Hepatocyte (in vitro differentiated cells): ENCODE measurements around the gene MPP4. TPM values are rescaled to one million over a fixed set of nuclear protein-coding genes. Genes with fewer than 3 reads are reported as not detected.

ENCODE experiments used
- DNase-seq: peaks from one replicate; pipeline ENCODE4 v3.0.0-alpha.2; 2016; ENCODE audit warnings: low spot score
- H2AFZ ChIP-seq: fragments of 200-600 bp; sonication (generic); 2 replicates; pipeline ENCODE4 v1.6.0; 2016; ENCODE audit warnings: antibody characterized with exemption, mild to moderate bottlenecking
- H3K27ac ChIP-seq: fragments of 200-600 bp; sonication (generic); 2 replicates; pipeline ENCODE4 v1.5.1; 2016; ENCODE audit warnings: mild to moderate bottlenecking
- H3K27me3 ChIP-seq: fragments of 200-600 bp; sonication (generic); 2 replicates; pipeline ENCODE4 v1.6.1; 2016
- H3K36me3 ChIP-seq: fragments of 200-600 bp; sonication (generic); replicated peaks from 2 replicates; pipeline ENCODE4 v1.5.1; 2016; ENCODE audit warnings: low read depth; ENCODE audit not compliant: insufficient read depth
- H3K4me1 ChIP-seq: fragments of 200-600 bp; sonication (generic); 2 replicates; pipeline ENCODE4 v1.5.1; 2016; ENCODE audit warnings: mild to moderate bottlenecking, moderate library complexity; ENCODE audit not compliant: insufficient read depth
- H3K4me2 ChIP-seq: fragments of 200-600 bp; sonication (generic); 2 replicates; pipeline ENCODE4 v1.6.0; 2016
- H3K4me3 ChIP-seq: fragments of 200-600 bp; sonication (generic); 2 replicates; pipeline ENCODE4 v1.5.1; 2016; ENCODE audit warnings: mild to moderate bottlenecking
- H3K79me2 ChIP-seq: fragments of 200-600 bp; sonication (generic); 2 replicates; pipeline ENCODE4 v1.6.0; 2017; ENCODE audit warnings: mild to moderate bottlenecking
- H3K9me2 ChIP-seq: fragments of 200-600 bp; sonication (generic); replicated peaks from 2 replicates; pipeline ENCODE4 v1.6.0; 2017; ENCODE audit warnings: mild to moderate bottlenecking; ENCODE audit not compliant: insufficient read depth
- H3K9me3 ChIP-seq: fragments of 200-600 bp; sonication (generic); 2 replicates; pipeline ENCODE4 v1.5.1; 2016; ENCODE audit warnings: low read depth, mild to moderate bottlenecking
- H4K20me1 ChIP-seq: fragments of 200-600 bp; sonication (generic); 2 replicates; pipeline ENCODE4 v1.6.0; 2016; ENCODE audit warnings: mild to moderate bottlenecking; ENCODE audit not compliant: insufficient read depth, poor library complexity, severe bottlenecking
- CTCF ChIP-seq: fragments of 200-600 bp; sonication (generic); IDR thresholded peaks from 2 replicates; pipeline ENCODE4 v1.5.1; 2016; ENCODE audit warnings: antibody characterized with exemption, mild to moderate bottlenecking; ENCODE audit not compliant: poor library complexity
- EZH2 ChIP-seq: fragments of 200-600 bp; sonication (generic); IDR thresholded peaks from 2 replicates; pipeline ENCODE4 v1.6.1; 2016; ENCODE audit warnings: antibody characterized with exemption, mild to moderate bottlenecking, borderline replicate concordance
- EZH2phosphoT487 ChIP-seq: fragments of 200-600 bp; sonication (generic); IDR thresholded peaks from one replicate; pipeline ENCODE4 v1.6.1; 2018; ENCODE audit warnings: antibody characterized with exemption, mild to moderate bottlenecking, low read depth, moderate library complexity; ENCODE audit not compliant: unreplicated experiment, severe bottlenecking
- WGBS: methylation state at CpG from one replicate; pipeline ENCODE4 v1.1.6; 2016; ENCODE audit warnings: low lambda C conversion rate; ENCODE audit errors: missing lambda C conversion rate; 5-methylcytosine and 5-hydroxymethylcytosine counted together
- polyA plus RNA-seq: library from polyadenylated mRNA; unstranded; fragments of >200 nt; fragmentation: Nextera tagmentation; extraction: Ambion mirVana; gene quantifications from 2 replicates; pipeline ENCODE4 v1.2.1, GENCODE V29; 2016
- total RNA-seq: library from RNA; depleted of rRNA; stranded (reverse); fragments of >200 nt; gene quantifications from 2 replicates; pipeline ENCODE4 v1.2.3, GENCODE V29; 2014

The MPP4 gene
- total and polyA plus RNA-seq, 2 experiments from 2014 or later: 0.19 to 0.77 TPM

DNA sequence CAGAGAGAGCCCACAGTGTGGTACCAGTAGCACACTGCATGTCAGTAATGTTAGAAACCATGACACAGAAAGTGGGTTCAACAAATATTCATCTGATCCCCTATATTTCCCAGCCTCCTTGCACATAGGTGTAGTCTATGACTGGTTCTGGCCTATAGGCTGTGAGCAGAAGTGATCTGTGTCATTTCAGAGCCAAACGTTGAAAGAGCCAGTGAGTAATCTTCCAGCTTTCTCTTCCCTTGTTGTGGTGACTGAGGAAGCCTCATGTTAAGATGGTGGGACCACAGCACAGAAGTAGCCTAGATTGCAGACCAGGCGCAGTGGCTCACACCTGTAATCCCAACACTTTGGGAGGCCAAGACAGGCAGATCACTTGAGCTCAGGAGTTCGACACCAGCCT lies 59.2 kb downstream of the MPP4 start:
- Histone ChIP-seq H4K20me1 (no peaks in the 10 kb centered on the region), H3K9me3 (no peaks in the 10 kb centered on the region), H3K27ac (no peak overlapping the region), H3K27me3 (no peaks in the 10 kb centered on the region), H2AFZ (no peak overlapping the region), H3K9me2 (no peaks in the 10 kb centered on the region), H3K36me3 (peaks cover 4% of the 10 kb centered on the region), H3K4me3 (no peak overlapping the region), H3K79me2 (peaks cover 8% of the 10 kb centered on the region), H3K4me2 (no peak overlapping the region), H3K4me1 (peaks cover 5% of the 10 kb centered on the region)
- TF ChIP-seq EZH2phosphoT487: no peak
- no peak for DNase-seq
- 81% methylated on average over 3 of the region's 3 CpGs for WGBS

GRCh38 chr2:201638326-201638725 lies 60.1 kb downstream of the MPP4 start:
- Histone ChIP-seq H3K4me2 (no peak overlapping the region), H3K36me3 (peaks cover 4% of the 10 kb centered on the region), H3K9me3 (no peaks in the 10 kb centered on the region), H2AFZ (no peak overlapping the region), H4K20me1 (no peaks in the 10 kb centered on the region), H3K79me2 (peaks cover 8% of the 10 kb centered on the region), H3K4me3 (no peak overlapping the region), H3K9me2 (no peaks in the 10 kb centered on the region), H3K27ac (peak overlapping the region; percentile 26), H3K27me3 (no peaks in the 10 kb centered on the region), H3K4me1 (no peaks in the 10 kb centered on the region)
- 73% methylated on average over 4 of the region's 4 CpGs for WGBS
- DNase-seq: no peak
- no peak for TF ChIP-seq EZH2phosphoT487
- TF ChIP-seq EZH2: no peak
- TF ChIP-seq CTCF: no peak

DNA sequence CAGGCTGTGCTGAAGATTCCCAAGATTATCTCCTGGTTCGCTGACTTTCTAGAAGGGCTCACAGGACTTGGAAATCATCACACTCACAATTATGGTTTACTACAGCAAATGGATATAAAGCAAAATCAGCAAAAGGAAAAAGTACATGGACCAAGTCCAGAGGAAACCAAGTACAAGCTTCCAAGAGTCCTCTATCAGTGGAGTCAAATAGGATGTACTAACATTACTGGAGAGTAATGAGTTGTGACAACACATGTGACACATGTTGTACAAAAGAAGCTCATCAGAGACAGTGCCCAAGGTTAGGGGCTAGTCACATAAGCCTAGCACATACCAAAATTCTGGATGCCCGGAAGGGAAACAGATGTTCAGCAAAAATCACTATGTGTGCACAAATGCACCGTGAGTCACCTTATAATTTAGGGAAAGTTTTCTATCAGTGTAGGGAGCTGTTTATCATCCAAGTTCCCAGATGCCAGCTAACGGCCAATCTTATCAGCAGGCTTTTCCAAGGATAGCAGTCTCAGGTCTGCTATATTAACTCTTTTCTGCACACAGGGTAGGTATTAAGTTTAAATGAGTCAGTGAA lies 64.7 kb downstream of the MPP4 start:
- 58% methylated on average over 4 of the region's 4 CpGs for WGBS
- TF ChIP-seq CTCF: no peak
- TF ChIP-seq EZH2phosphoT487: no peak
- TF ChIP-seq EZH2: no peak

DNA sequence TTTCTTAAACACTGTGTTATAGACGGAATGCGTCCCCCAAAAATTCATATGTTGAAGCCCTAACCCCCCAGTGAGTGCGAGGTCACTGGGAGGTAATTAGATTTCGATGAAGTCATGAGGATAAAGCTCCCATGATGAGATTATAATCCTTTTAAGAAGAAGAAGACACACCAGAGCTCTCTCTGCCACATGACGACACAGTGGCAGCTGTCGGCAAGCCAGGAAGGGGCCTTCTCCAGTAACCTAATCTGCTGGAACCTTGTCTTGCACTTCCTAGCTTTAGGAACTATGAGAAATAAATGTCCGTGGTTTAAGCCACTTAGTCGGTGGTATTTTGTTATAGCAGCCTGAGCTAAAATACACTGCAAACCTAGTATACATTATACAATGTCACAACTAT lies 67.4 kb downstream of the MPP4 start:
- TF ChIP-seq CTCF: no peak
- no peak for TF ChIP-seq EZH2
- TF ChIP-seq EZH2phosphoT487: no peak
- Histone ChIP-seq H4K20me1 (no peaks in the 10 kb centered on the region), H3K27ac (no peak overlapping the region), H3K9me2 (no peaks in the 10 kb centered on the region), H3K4me2 (no peak overlapping the region), H3K27me3 (no peaks in the 10 kb centered on the region), H3K36me3 (no peaks in the 10 kb centered on the region), H3K4me1 (no peaks in the 10 kb centered on the region), H3K4me3 (no peak overlapping the region), H2AFZ (no peak overlapping the region), H3K9me3 (no peaks in the 10 kb centered on the region), H3K79me2 (no peaks in the 10 kb centered on the region)
- DNase-seq: no peak
- 96% methylated on average over 8 of the region's 8 CpGs for WGBS

More for the DNA sequence above, 64.7 kb downstream of the MPP4 start:
- Histone ChIP-seq H3K27ac (no peak overlapping the region), H3K79me2 (no peaks in the 10 kb centered on the region), H3K4me1 (no peaks in the 10 kb centered on the region), H4K20me1 (no peaks in the 10 kb centered on the region), H3K4me3 (no peak overlapping the region), H2AFZ (no peak overlapping the region), H3K9me3 (no peaks in the 10 kb centered on the region), H3K4me2 (no peak overlapping the region), H3K9me2 (no peaks in the 10 kb centered on the region), H3K36me3 (peaks cover 4% of the 10 kb centered on the region), H3K27me3 (no peaks in the 10 kb centered on the region)
- no peak for DNase-seq
